HG03159 (cell line): ENCODE data around the gene GID4.

Experiments
- ATAC-seq: cut with Tn5 transposase; IDR thresholded peaks from one replicate; pipeline ENCODE4 v1.9.1; 2021; ENCODE audit warnings: mild to moderate bottlenecking, moderate library complexity; ENCODE audit not compliant: unreplicated experiment

The GID4 gene

GRCh38 chr17:18041776-18042175 lies 2.6 kb downstream of the GID4 start:
- ATAC-seq = no peak

- no peak for ATAC-seq
Observed at GRCh38 chr17:18042983-18043382, 3.8 kb downstream of the GID4 start.

- no peak for ATAC-seq
Observed at GRCh38 chr17:18043491-18043890, 4.3 kb downstream of the GID4 start.

GRCh38 chr17:18044609-18045008 lies 5.4 kb downstream of the GID4 start:
- no peak for ATAC-seq

GRCh38 chr17:18045691-18046350 lies 6.6 kb downstream of the GID4 start:
- ATAC-seq = no peak

GRCh38 chr17:18055597-18055996 lies 16.4 kb downstream of the GID4 start:
- ATAC-seq = no peak

- no peak for ATAC-seq
Observed at GRCh38 chr17:18056214-18056613, 17.0 kb downstream of the GID4 start.

GRCh38 chr17:18059283-18059682 lies 20.1 kb downstream of the GID4 start:
- ATAC-seq = no peak

- no peak for ATAC-seq
Observed at GRCh38 chr17:18064053-18064452, 24.8 kb downstream of the GID4 start.

GRCh38 chr17:18065546-18065945 lies 26.3 kb downstream of the GID4 start:
- no peak for ATAC-seq

- no peak for ATAC-seq
Observed at GRCh38 chr17:18066866-18067265, 27.7 kb downstream of the GID4 start.

- ATAC-seq = no peak
Observed at GRCh38 chr17:18069101-18069500, 29.9 kb downstream of the GID4 start.

- no peak for ATAC-seq
Observed at GRCh38 chr17:18070861-18071340, 31.7 kb downstream of the GID4 start.

- no peak for ATAC-seq
Observed at GRCh38 chr17:18071751-18072150, 32.5 kb downstream of the GID4 start.

GRCh38 chr17:18074566-18075272 lies 35.5 kb downstream of the GID4 start:
- ATAC-seq = no peak

GRCh38 chr17:18076936-18077335 lies 37.7 kb downstream of the GID4 start:
- ATAC-seq = no peak

GRCh38 chr17:18079543-18079942 lies 40.3 kb downstream of the GID4 start:
- no peak for ATAC-seq

- ATAC-seq = no peak
Observed at GRCh38 chr17:18084256-18084655, 45.0 kb downstream of the GID4 start.

GRCh38 chr17:18087610-18088491 lies 48.6 kb downstream of the GID4 start, which contains the start of gene DRG2:
Gene DRG2, plus strand, starts transcription at chr17:18087948. Its CDS starts 76 bp downstream, at chr17:18088024.
- peak; percentile 80 for ATAC-seq

GRCh38 chr17:18089613-18090012 lies 50.4 kb downstream of the GID4 start:
- ATAC-seq = no peak

GRCh38 chr17:18093616-18094408 lies 54.6 kb downstream of the GID4 start:
- ATAC-seq = no peak
